CD4-positive, alpha-beta T cell treated with Interleukin-4 for 1 hour (primary cell): ENCODE measurements around the gene TRIP10.
"Not testable (repeated sequence)": the region's sequence is repeated elsewhere in the genome, so short reads cannot be mapped to it uniquely, and the experiment has no call there.

Experiments used
- DNase-seq, 2 donors: peaks; one replicate each; pipeline ENCODE4 v3.0.0-alpha.2; 2020 to 2022

The TRIP10 gene

GRCh38 chr19:6744381-6745301 is 5.2 kb downstream of the TRIP10 start:
- no peak for DNase-seq

DNA sequence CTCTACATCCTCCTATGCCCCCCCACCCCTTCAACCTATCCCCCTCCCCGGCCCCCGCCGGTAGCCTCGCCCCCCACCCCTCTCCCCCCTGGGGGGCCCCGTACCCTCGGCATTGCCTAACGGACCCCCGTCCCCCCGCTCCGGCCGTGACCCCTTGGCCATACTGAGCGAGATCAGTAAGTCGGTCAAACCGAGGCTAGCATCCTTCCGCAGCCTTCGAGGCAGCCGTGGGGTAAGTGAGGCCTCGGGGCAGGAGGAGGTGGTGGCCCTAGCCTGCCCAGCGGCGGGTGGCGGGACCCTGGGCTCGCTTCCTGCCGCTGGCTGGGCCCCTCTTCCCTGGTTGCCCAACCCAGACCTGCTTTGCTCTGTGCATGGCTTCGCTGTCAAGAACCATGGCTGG is 6.5 kb downstream of the TRIP10 start:
- no peak for DNase-seq

DNA sequence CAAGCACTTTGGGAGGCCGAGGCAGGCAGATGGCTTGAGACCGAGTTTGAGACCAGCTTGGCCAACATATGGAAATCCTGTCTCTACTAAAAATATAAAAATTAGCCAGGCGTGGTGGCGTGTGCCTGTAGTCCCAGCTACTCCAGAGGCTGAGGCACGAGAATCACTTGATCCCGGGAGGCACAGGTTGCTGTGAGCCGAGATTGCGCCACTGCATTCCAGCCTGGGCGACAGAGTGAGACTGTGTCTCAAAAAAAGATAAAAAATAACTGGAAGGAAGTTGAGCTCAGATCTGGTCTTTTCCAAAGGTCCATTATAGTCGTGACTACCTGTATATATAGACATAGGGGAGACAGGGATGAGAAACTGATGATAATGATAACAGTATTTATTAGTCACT is 9.1 kb downstream of the TRIP10 start:
- not testable (repeated sequence) for DNase-seq

DNA sequence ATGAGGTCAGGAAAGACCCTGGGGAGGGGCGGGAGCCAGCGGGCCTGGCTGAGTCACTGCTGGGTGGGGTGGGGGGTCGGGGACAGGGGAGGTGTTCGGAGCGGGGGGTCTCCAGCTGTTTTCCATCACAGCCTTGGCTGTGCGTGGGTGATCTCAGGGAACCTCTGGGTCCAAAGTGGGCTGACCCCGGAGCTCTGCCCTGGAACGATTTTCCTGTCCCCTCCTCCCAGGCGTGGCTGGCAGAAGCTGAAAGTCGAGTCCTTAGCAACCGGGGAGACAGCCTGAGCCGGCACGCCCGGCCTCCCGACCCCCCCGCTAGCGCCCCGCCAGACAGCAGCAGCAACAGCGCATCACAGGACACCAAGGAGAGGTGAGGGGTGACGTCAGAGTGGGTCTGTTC is 10.6 kb downstream of the TRIP10 start:
- no peak for DNase-seq

- DNase-seq = no peak
Measured at GRCh38 chr19:6751189-6751588, 11.7 kb downstream of the TRIP10 start.

- no peak for DNase-seq
Measured at GRCh38 chr19:6752256-6753177, 13.0 kb downstream of the TRIP10 start.

DNA sequence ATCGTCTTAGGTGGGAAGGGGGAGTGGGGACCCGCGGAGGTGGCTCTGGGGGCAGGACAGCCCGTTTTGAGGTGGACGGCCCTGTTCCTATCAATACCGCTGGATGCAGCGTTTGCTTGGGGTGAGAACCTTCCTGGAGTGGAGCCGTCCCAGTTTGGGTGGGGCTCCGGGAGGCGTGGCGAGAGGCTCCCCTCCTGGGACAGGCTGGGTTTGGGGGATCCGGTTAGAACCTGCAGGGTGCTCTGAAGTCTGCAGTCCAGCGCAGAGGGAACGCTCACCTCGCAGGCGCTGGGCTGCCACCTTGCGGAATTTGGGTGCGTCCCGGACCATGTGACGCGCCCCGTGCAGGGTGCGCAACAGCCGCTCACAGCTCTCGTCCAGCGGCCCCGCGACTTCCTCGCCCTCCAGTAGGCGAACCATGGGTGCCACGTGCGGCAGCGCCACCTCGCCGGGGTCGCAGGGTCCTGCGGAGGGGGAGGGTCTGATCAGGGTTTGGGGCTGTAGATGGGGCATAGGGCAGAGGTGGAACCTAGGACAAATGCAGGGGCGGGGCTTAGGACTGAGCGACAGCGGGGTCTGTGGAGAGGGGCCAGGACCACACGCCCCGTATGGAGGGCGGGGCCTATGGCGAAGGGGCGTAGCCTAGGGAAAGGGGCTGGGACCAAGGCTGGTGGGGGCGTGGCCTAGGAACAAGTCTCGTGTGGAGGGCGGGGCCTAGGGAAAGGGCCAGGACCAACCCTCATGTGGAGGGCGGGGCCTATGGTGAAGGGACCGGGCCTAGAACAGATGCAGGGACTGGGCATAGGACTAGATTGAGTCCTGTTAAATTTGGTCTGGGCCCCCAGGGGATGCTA is 13.9 kb downstream of the TRIP10 start:
- DNase-seq = peak; percentile 85 to 88

DNA sequence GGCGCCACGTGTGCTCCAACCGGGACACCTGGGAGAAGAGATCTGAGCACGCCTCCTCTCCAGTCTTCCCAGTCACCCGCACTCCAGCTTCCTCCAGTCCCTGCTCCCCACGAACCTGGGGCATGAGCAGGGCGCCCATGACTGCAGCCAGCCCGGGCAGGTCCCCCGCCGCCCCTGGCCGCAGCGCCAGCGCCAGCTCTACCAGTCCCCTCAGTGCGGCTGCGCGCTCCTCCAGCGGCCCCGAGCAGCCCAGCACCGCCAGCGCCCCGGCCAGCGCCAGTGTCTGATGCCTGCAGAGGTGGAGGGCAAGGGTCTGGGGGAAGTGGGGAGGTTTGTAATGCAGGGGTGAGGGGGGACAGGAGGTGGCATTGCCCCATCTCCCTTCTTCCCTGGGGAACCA is 14.7 kb downstream of the TRIP10 start:
- DNase-seq = no peak

GRCh38 chr19:6754653-6755463 is 15.4 kb downstream of the TRIP10 start:
- no peak for DNase-seq

GRCh38 chr19:6760606-6761005 is 21.1 kb downstream of the TRIP10 start:
- DNase-seq = no peak

- DNase-seq = peak; percentile 29 to 33
Measured at GRCh38 chr19:6761053-6761676, 21.7 kb downstream of the TRIP10 start.

DNA sequence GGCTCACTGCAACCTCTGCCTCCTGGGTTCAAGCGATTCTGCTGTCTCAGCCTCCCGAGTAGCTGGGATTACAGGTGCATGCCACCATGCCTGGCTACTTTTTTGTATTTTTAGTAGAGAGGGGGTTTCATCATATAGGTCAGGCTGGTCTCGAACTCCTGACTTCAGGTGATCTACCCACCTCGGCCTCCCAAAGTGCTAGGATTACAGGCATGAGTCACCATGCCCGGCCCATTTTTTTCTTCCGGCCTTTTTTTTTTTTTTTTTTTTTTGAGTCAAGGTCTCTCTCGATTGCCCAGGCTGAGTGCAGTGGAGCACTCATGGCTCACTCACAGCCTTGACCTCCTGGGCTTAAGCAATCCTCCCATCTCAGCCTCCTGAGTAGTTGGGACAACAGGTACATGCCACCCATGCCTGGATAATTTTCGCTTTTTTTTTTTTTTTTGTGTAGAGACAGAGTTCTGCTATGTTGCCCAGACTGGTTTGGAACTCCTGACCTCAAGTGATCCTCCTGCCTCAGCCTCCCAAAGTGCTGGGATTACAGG is 22.8 kb downstream of the TRIP10 start:
- DNase-seq = not testable (repeated sequence)

- peak; percentile 13 to 34 for DNase-seq
Measured at GRCh38 chr19:6765738-6766356, 26.4 kb downstream of the TRIP10 start.

GRCh38 chr19:6766357-6767080 is 27.0 kb downstream of the TRIP10 start:
- DNase-seq = no peak

GRCh38 chr19:6767081-6767356 is 27.5 kb downstream of the TRIP10 start:
- no peak for DNase-seq

GRCh38 chr19:6767357-6768235 is 28.1 kb downstream of the TRIP10 start, which contains the start of gene SH2D3A:
TSS of gene SH2D3A (minus strand) at chr19:6767435. CDS start at chr19:6763748, 3,687 bp downstream.
- peak; percentile 96 to 98 for DNase-seq

- DNase-seq = no peak
Measured at GRCh38 chr19:6768236-6768785, 28.8 kb downstream of the TRIP10 start.

DNA sequence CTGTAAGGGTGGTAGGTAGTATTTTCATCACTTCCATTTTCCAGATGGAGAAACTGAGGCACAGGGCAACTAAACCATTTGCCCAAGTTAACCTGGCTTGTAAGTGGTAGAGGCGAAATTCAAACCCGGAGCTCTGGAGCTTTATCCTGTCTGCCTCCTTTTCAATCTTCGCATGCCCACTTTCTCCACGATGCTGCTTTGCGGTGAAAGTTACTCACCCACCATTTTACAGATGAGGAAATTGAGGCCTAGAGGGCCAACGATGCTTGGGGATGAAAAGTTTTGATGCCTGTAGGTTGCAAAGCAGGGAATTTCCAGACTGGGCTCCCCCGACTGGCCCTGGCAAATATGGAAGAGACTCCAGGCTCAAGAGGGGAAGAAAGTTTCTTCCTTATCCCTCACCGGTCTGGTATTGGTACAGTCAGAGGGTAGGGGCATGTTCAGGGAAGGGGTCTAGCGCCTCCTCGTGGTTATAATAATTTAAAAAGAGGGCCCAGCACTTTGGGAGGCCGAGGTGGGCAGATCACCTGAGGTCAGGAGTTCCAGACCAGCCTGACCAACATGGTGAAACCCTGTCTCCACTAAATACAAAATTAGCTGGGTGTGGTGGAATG is 29.6 kb downstream of the TRIP10 start:
- DNase-seq = peak; percentile 17 to 45
